Measurements from ENCODE around the gene PIGQ. TPM values are rescaled to one million over a fixed set of nuclear protein-coding genes. Genes with fewer than 3 reads are reported as not detected.

The PIGQ gene
- total RNA-seq, 1 donor from 2014 or later = 53.1 TPM

GRCh38 chr16:535446-536405 lies 34.0 kb upstream of the PIGQ start:
- Mint-ChIP-seq H3K27ac (no peak overlapping the region), H3K4me3 (no peak overlapping the region), H3K27me3 (no peaks in the 10 kb centered on the region), H3K4me1 (no peaks in the 10 kb centered on the region), H3K36me3 (ENCODE audit: low read depth) (peaks cover 12% of the 10 kb centered on the region), H3K9me3 (no peaks in the 10 kb centered on the region)
- DNase-seq (no peak), ATAC-seq (ENCODE audit: low read depth) (no peak)
- ChIA-PET POLR2A (no interaction called here), CTCF (no interaction called here)
- no peak for TF ChIP-seq CTCF (IDR thresholded peaks at IDR 0.05)
- intact Hi-C loops (cut with micrococcal nuclease) = no loop called here

- Mint-ChIP-seq H3K4me3 (no peak overlapping the region), H3K36me3 (ENCODE audit: low read depth) (peaks cover 12% of the 10 kb centered on the region), H3K27me3 (no peaks in the 10 kb centered on the region), H3K27ac (no peak overlapping the region), H3K9me3 (no peaks in the 10 kb centered on the region), H3K4me1 (no peaks in the 10 kb centered on the region)
- ChIA-PET POLR2A (interaction anchor here (0.9 kb wide), 2 partner anchors 8 to 42 kb away, joined by 3 read pairs; no protein-coding TSS in a partner anchor), CTCF (no interaction called here)
- intact Hi-C loops (cut with micrococcal nuclease) = no loop called here
- DNase-seq (no peak), ATAC-seq (ENCODE audit: low read depth) (no peak)
- no peak for TF ChIP-seq CTCF (IDR thresholded peaks at IDR 0.05)
These were observed 33.0 kb upstream of the PIGQ start for GRCh38 chr16:536746-537145.

GRCh38 chr16:537415-538335 lies 32.1 kb upstream of the PIGQ start:
- DNase-seq (no peak), ATAC-seq (ENCODE audit: low read depth) (no peak)
- H3K4me1 Mint-ChIP-seq = no peaks in the 10 kb centered on the region
- no peaks in the 10 kb centered on the region for H3K27me3 Mint-ChIP-seq
- peaks cover 17% of the 10 kb centered on the region for H3K36me3 Mint-ChIP-seq (ENCODE audit: low read depth)
- intact Hi-C loops (cut with micrococcal nuclease) = no loop called here
- no peak overlapping the region for H3K27ac Mint-ChIP-seq
- POLR2A ChIA-PET = interaction anchor here (0.9 kb wide), 2 partner anchors 9 to 41 kb away, joined by 3 read pairs; no protein-coding TSS in a partner anchor
- no peak overlapping the region for H3K4me3 Mint-ChIP-seq
- TF ChIP-seq CTCF (IDR thresholded peaks at IDR 0.05) = no peak
- CTCF ChIA-PET = no interaction called here
- H3K9me3 Mint-ChIP-seq = no peaks in the 10 kb centered on the region

- intact Hi-C loops (cut with micrococcal nuclease) = no loop called here
- H3K4me1 Mint-ChIP-seq = no peaks in the 10 kb centered on the region
- CTCF ChIA-PET = no interaction called here
- POLR2A ChIA-PET = no interaction called here
- no peak for ATAC-seq (ENCODE audit: low read depth)
- no peak for TF ChIP-seq CTCF (IDR thresholded peaks at IDR 0.05)
- H3K27me3 Mint-ChIP-seq = no peaks in the 10 kb centered on the region
- H3K4me3 Mint-ChIP-seq = no peak overlapping the region
- H3K27ac Mint-ChIP-seq = no peak overlapping the region
- DNase-seq = no peak
- H3K9me3 Mint-ChIP-seq = no peaks in the 10 kb centered on the region
- peaks cover 17% of the 10 kb centered on the region for H3K36me3 Mint-ChIP-seq (ENCODE audit: low read depth)
These were observed 29.8 kb upstream of the PIGQ start for GRCh38 chr16:539901-540530.
